B cell (primary cell): ENCODE measurements around the gene USP27X. TPM values are rescaled to one million over a fixed set of nuclear protein-coding genes. Genes with fewer than 3 reads are reported as not detected.

Experiments
- ATAC-seq: fragments of 200-7000 bp; cut with Tn5 transposase; one replicate; pipeline ENCODE4 v1.10.0; 2021; ENCODE audit warnings: low read depth, mild to moderate bottlenecking, moderate number of reproducible peaks, moderate library complexity
- CTCF ChIA-PET: fragments of 350-600 bp; sonication (Branson Sonifier 250); formaldehyde crosslinking; loops from one replicate; lab custom pipeline; 2021; ENCODE audit warnings: antibody characterized with exemption, inconsistent platforms; lab: Charles Lee
- POLR2A ChIA-PET: fragments of 350-600 bp; sonication (Branson Sonifier 250); formaldehyde crosslinking; loops from one replicate; lab custom pipeline; 2021; ENCODE audit warnings: antibody characterized with exemption; lab: Charles Lee
- DNase-seq: peaks from one replicate; pipeline ENCODE4 v3.0.0; 2013
- H2AFZ ChIP-seq: 2 replicates; pipeline ENCODE4 v1.6.1; 2012; ENCODE audit warnings: mild to moderate bottlenecking, low read depth, low read length; ENCODE audit not compliant: insufficient read depth, poor library complexity, severe bottlenecking
- H3K27ac ChIP-seq, 2 donors: 1 replicate in 1 of 2; 2 replicates in 1 of 2; pipeline ENCODE4 v1.5.1; 2012 to 2013; ENCODE audit warnings: low read length in 2 of 2, mild to moderate bottlenecking in 2 of 2, moderate library complexity in 1 of 2
- H3K27me3 ChIP-seq, 4 experiments: fragments of 200-600 bp in 1 of 4; sonication (generic) in 1 of 4; replicated peaks in 1 of 4; 1 replicate in 2 of 4; 2 replicates in 2 of 4; pipeline versions ENCODE4 v1.6.1 to v1.7.0; 2013 to 2016; ENCODE audit warnings: low read length in 3 of 4, mild to moderate bottlenecking in 2 of 4, mixed read lengths in 1 of 4, moderate library complexity in 1 of 4; ENCODE audit not compliant: insufficient read depth in 4 of 4, control insufficient read depth in 3 of 4; ENCODE audit errors: control extremely low read depth in 1 of 4
- H3K36me3 ChIP-seq, 2 experiments: replicated peaks in 1 of 2; 1 replicate in 1 of 2; 2 replicates in 1 of 2; pipeline versions ENCODE4 v1.6.1 to v1.7.1; 2013; ENCODE audit warnings: low read length in 1 of 2; ENCODE audit not compliant: insufficient read depth in 2 of 2, control insufficient read depth in 1 of 2; ENCODE audit errors: control extremely low read depth in 1 of 2, extremely low read depth in 1 of 2
- H3K4me1 ChIP-seq, 2 donors: fragments of 200-600 bp in 1 of 2; sonication (generic) in 1 of 2; 1 replicate in 1 of 2; 2 replicates in 1 of 2; pipeline versions ENCODE4 v1.5.1 to v1.6.1; 2013 to 2017; ENCODE audit warnings: low read length in 2 of 2; ENCODE audit not compliant: control insufficient read depth in 2 of 2, insufficient read depth in 2 of 2
- H3K4me2 ChIP-seq: replicated peaks from 2 replicates; pipeline ENCODE3; 2012; ENCODE audit warnings: mild to moderate bottlenecking, low read depth, low read length; ENCODE audit not compliant: poor library complexity, severe bottlenecking
- H3K4me3 ChIP-seq, 5 experiments: fragments of 200-600 bp in 1 of 5; sonication (generic) in 1 of 5; 1 replicate in 3 of 5; 2 replicates in 2 of 5; pipeline versions ENCODE4 v1.5.1 to v1.7.0; 2011 to 2016; ENCODE audit warnings: low read length in 4 of 5, mild to moderate bottlenecking in 4 of 5, low read depth in 2 of 5, control low read depth in 1 of 5, moderate library complexity in 1 of 5; ENCODE audit not compliant: insufficient read depth in 1 of 5; ENCODE audit errors: control extremely low read depth in 1 of 5, extremely low read depth in 1 of 5
- H3K79me2 ChIP-seq: fragments of 200-600 bp; sonication (generic); one replicate; pipeline ENCODE4 v1.6.0; 2016; ENCODE audit warnings: low read length; ENCODE audit not compliant: control insufficient read depth, insufficient read depth
- H3K9ac ChIP-seq: fragments of 200-600 bp; sonication (generic); 2 replicates; pipeline ENCODE4 v1.6.1; 2017; ENCODE audit warnings: mild to moderate bottlenecking, low read length, moderate library complexity
- H3K9me3 ChIP-seq, 3 donors: one replicate each; pipeline versions ENCODE4 v1.6.1 to v1.7.1; 2013; ENCODE audit warnings: low read length in 2 of 3; ENCODE audit not compliant: control insufficient read depth in 2 of 3, insufficient read depth in 1 of 3; ENCODE audit errors: control extremely low read depth in 1 of 3
- H4K20me1 ChIP-seq: 2 replicates; pipeline ENCODE4 v1.6.0; 2012; ENCODE audit warnings: mild to moderate bottlenecking, low read length; ENCODE audit not compliant: insufficient read depth, control insufficient read depth, poor library complexity, severe bottlenecking
- H3K27ac Mint-ChIP-seq: one replicate; pipeline ENCODE4 v1.8.0; 2021; ENCODE audit warnings: mixed read lengths
- H3K27me3 Mint-ChIP-seq: one replicate; pipeline ENCODE4 v1.8.0; 2021; ENCODE audit warnings: mixed read lengths
- H3K4me1 Mint-ChIP-seq: one replicate; pipeline ENCODE4 v1.8.0; 2021; ENCODE audit warnings: mixed read lengths
- H3K4me3 Mint-ChIP-seq: one replicate; pipeline ENCODE4 v1.8.0; 2021; ENCODE audit warnings: mixed read lengths
- H3K9me3 Mint-ChIP-seq: one replicate; pipeline ENCODE4 v1.8.0; 2022; ENCODE audit warnings: mixed read lengths; ENCODE audit not compliant: insufficient read depth
- CTCF ChIP-seq: fragments of 200-600 bp; IDR thresholded peaks from one replicate; pipeline ENCODE4 v1.8.0; 2022; ENCODE audit warnings: antibody characterized with exemption, mild to moderate bottlenecking
- EZH2 ChIP-seq: IDR thresholded peaks from 2 replicates; pipeline ENCODE4 v1.6.1; 2012; ENCODE audit warnings: borderline replicate concordance, low read depth, mild to moderate bottlenecking, moderate library complexity, low read length; ENCODE audit not compliant: insufficient read depth, poor library complexity, severe bottlenecking
- WGBS: methylation state at CpG from one replicate; pipeline ENCODE4 v1.1.5; 2013; ENCODE audit warnings: missing lambda C conversion rate; ENCODE audit not compliant: insufficient coverage; 5-methylcytosine and 5-hydroxymethylcytosine counted together
- intact Hi-C: fragments of 100-400 bp; cut with micrococcal nuclease; formaldehyde crosslinking; loops from one replicate; pipeline ENCODE4 v1.10.0; 2022
- polyA plus RNA-seq: library from polyadenylated mRNA; depleted of rRNA; stranded (reverse); fragments of >200 nt; gene quantifications from 2 replicates; pipeline ENCODE4 v1.2.3, GENCODE V29; 2012
- total RNA-seq, 2 donors: library from RNA; stranded (reverse); fragments of 120-200 nt in 1 of 2; gene quantifications; 1 replicate in 1 of 2; 2 replicates in 1 of 2; pipeline versions ENCODE4 v1.2.3 to v1.2.4, GENCODE V29; 2013 to 2022

Gene USP27X
- total and polyA plus RNA-seq, 2 donors (not counting 1 experiment from before 2014, with no cell fraction given): 1.6 to 6.1 TPM

GRCh38 chrX:49856819-49857218 lies 22.5 kb upstream of the USP27X start:
- Histone ChIP-seq H3K4me3 (no peak overlapping the region), H3K4me2 (no peak overlapping the region), H3K79me2 (no peaks in the 10 kb centered on the region), H3K36me3 (no peaks in the 10 kb centered on the region), H3K27me3 (no peaks in the 10 kb centered on the region), H3K27ac (no peak overlapping the region), H4K20me1 (no peaks in the 10 kb centered on the region), H3K9me3 (no peaks in the 10 kb centered on the region), H3K4me1 (no peaks in the 10 kb centered on the region), H2AFZ (no peak overlapping the region), H3K9ac (no peak overlapping the region)
- Mint-ChIP-seq H3K9me3 (no peaks in the 10 kb centered on the region), H3K4me1 (no peaks in the 10 kb centered on the region), H3K4me3 (no peak overlapping the region), H3K27ac (no peak overlapping the region), H3K27me3 (peaks cover 6% of the 10 kb centered on the region)
- ChIA-PET CTCF (no interaction called here), POLR2A (no interaction called here)
- TF ChIP-seq CTCF (no peak), EZH2 (no peak)
- WGBS: no CpG with 5 or more reads among the region's 2 CpGs
- ATAC-seq (no peak), DNase-seq (no peak)
- intact Hi-C loops: no loop called here

- TF ChIP-seq EZH2 (no peak), CTCF (no peak)
- no peak overlapping the region for H3K27ac Mint-ChIP-seq
- no peaks in the 10 kb centered on the region for H3K4me1 ChIP-seq
- H3K4me3 ChIP-seq: no peak overlapping the region
- no peaks in the 10 kb centered on the region for H3K9me3 Mint-ChIP-seq
- H3K27ac ChIP-seq: no peak overlapping the region
- no peaks in the 10 kb centered on the region for H3K9me3 ChIP-seq
- no peaks in the 10 kb centered on the region for H3K4me1 Mint-ChIP-seq
- DNase-seq (no peak), ATAC-seq (no peak)
- H3K4me2 ChIP-seq: no peak overlapping the region
- H3K9ac ChIP-seq: no peak overlapping the region
- no peaks in the 10 kb centered on the region for H3K27me3 ChIP-seq
- H3K79me2 ChIP-seq: no peaks in the 10 kb centered on the region
- CTCF ChIA-PET: no interaction called here
- H3K27me3 Mint-ChIP-seq: peaks cover 9% of the 10 kb centered on the region
- no peak overlapping the region for H2AFZ ChIP-seq
- intact Hi-C loops: no loop called here
- H3K4me3 Mint-ChIP-seq: no peak overlapping the region
- H4K20me1 ChIP-seq: no peaks in the 10 kb centered on the region
- POLR2A ChIA-PET: no interaction called here
- WGBS: no CpG with 5 or more reads among the region's 2 CpGs
- no peaks in the 10 kb centered on the region for H3K36me3 ChIP-seq
Observed at GRCh38 chrX:49858341-49858740, 20.9 kb upstream of the USP27X start.
